GM23338 (cell line): Measurements from ENCODE around the gene JARID2. TPM values are rescaled to one million over a fixed set of nuclear protein-coding genes. Genes with fewer than 3 reads are reported as not detected.

Experiments
- ATAC-seq: fragments of 200-7000 bp; cut with Tn5 transposase; 3 replicates; pipeline ENCODE4 v1.9.1; 2020
- DNase-seq: peaks from one replicate; pipeline ENCODE4 v3.0.0-alpha.2; 2015; ENCODE audit warnings: low spot score
- H2AFZ ChIP-seq: fragments of 200-600 bp; sonication (generic); 2 replicates; pipeline ENCODE4 v1.8.0; 2016; ENCODE audit warnings: antibody characterized with exemption, mild to moderate bottlenecking, moderate library complexity
- H3F3A ChIP-seq: fragments of 200-600 bp; sonication (generic); replicated peaks from 2 replicates; pipeline ENCODE4 v1.8.0; 2017; ENCODE audit warnings: antibody characterized with exemption, mixed run types, low read depth
- H3K27ac ChIP-seq: fragments of 200-600 bp; sonication (generic); 2 replicates; pipeline ENCODE4 v1.6.1; 2016; ENCODE audit warnings: low read depth
- H3K27me3 ChIP-seq: fragments of 200-600 bp; sonication (generic); 2 replicates; pipeline ENCODE4 v1.8.0; 2016; ENCODE audit warnings: mild to moderate bottlenecking, mixed run types, moderate library complexity; ENCODE audit not compliant: insufficient read depth
- H3K36me3 ChIP-seq: fragments of 200-600 bp; sonication (generic); 2 replicates; pipeline ENCODE4 v1.8.0; 2016; ENCODE audit warnings: mild to moderate bottlenecking; ENCODE audit not compliant: insufficient read depth
- H3K4me1 ChIP-seq: fragments of 200-600 bp; sonication (generic); 2 replicates; pipeline ENCODE4 v1.8.0; 2016; ENCODE audit warnings: mild to moderate bottlenecking, moderate library complexity; ENCODE audit not compliant: insufficient read depth
- H3K4me2 ChIP-seq: fragments of 200-600 bp; sonication (generic); 2 replicates; pipeline ENCODE4 v1.7.1; 2017; ENCODE audit warnings: mixed run types
- H3K4me3 ChIP-seq: fragments of 200-600 bp; sonication (generic); 2 replicates; pipeline ENCODE4 v1.6.1; 2016; ENCODE audit warnings: mixed run types
- H3K79me2 ChIP-seq: fragments of 200-600 bp; sonication (generic); replicated peaks from 2 replicates; pipeline ENCODE4 v1.8.0; 2017; ENCODE audit warnings: mild to moderate bottlenecking; ENCODE audit not compliant: insufficient read depth
- H3K9me2 ChIP-seq: fragments of 200-600 bp; sonication (generic); 2 replicates; pipeline ENCODE4 v1.8.0; 2017; ENCODE audit not compliant: insufficient read depth
- H4K20me1 ChIP-seq: fragments of 200-600 bp; sonication (generic); replicated peaks from 2 replicates; pipeline ENCODE4 v1.8.0; 2017; ENCODE audit warnings: mild to moderate bottlenecking; ENCODE audit not compliant: insufficient read depth
- H3K27ac Mint-ChIP-seq: 2 replicates; pipeline ENCODE4 v1.8.0; 2020; ENCODE audit warnings: inconsistent platforms, mild to moderate bottlenecking, moderate library complexity, mixed read lengths
- H3K27me3 Mint-ChIP-seq: 3 replicates; pipeline ENCODE4 v1.8.0; 2022; ENCODE audit warnings: low read depth, mild to moderate bottlenecking, moderate library complexity, mixed read lengths, inconsistent platforms; ENCODE audit not compliant: insufficient read depth, poor library complexity
- H3K36me3 Mint-ChIP-seq: 3 replicates; pipeline ENCODE4 v1.8.0; 2021; ENCODE audit warnings: low read depth, mild to moderate bottlenecking, inconsistent platforms, moderate library complexity, mixed read lengths
- H3K4me1 Mint-ChIP-seq: 3 replicates; pipeline ENCODE4 v1.8.0; 2020; ENCODE audit warnings: mild to moderate bottlenecking, inconsistent platforms, mixed read lengths
- H3K4me3 Mint-ChIP-seq: 3 replicates; pipeline ENCODE4 v1.8.0; 2021; ENCODE audit warnings: moderate library complexity, mild to moderate bottlenecking, inconsistent platforms, mixed read lengths
- H3K9me3 Mint-ChIP-seq: 3 replicates; pipeline ENCODE4 v1.8.0; 2020; ENCODE audit warnings: moderate library complexity, mild to moderate bottlenecking, inconsistent platforms, mixed read lengths
- CREB1 ChIP-seq: fragments of 250-450 bp; sonication (Bioruptor Pico); IDR thresholded peaks from 2 replicates; pipeline ENCODE4 v1.5.0; 2020; ENCODE audit warnings: low read depth, mild to moderate bottlenecking, moderate library complexity
- EZH2 ChIP-seq: fragments of 200-600 bp; sonication (generic); IDR thresholded peaks from one replicate; pipeline ENCODE4 v1.8.0; 2017; ENCODE audit warnings: antibody characterized with exemption, mild to moderate bottlenecking, low read depth; ENCODE audit not compliant: unreplicated experiment
- EZH2phosphoT487 ChIP-seq: fragments of 200-600 bp; sonication (generic); IDR thresholded peaks from one replicate; pipeline ENCODE4 v1.8.1; 2018; ENCODE audit warnings: antibody characterized with exemption; ENCODE audit not compliant: unreplicated experiment
- JUNB ChIP-seq: IDR thresholded peaks from one replicate; pipeline ENCODE4 v1.6.1; 2016; ENCODE audit warnings: antibody characterized with exemption; ENCODE audit not compliant: unreplicated experiment
- NANOG ChIP-seq: IDR thresholded peaks from 2 replicates; pipeline ENCODE4 v1.6.1; 2016; ENCODE audit warnings: antibody characterized with exemption, borderline replicate concordance
- POLR2AphosphoS5 ChIP-seq: IDR thresholded peaks from 2 replicates; pipeline ENCODE4 v1.6.1; 2016; ENCODE audit warnings: antibody characterized with exemption, low read depth
- STAT1 ChIP-seq: IDR thresholded peaks from one replicate; pipeline ENCODE4 v1.6.1; 2016; ENCODE audit warnings: antibody characterized with exemption; ENCODE audit not compliant: unreplicated experiment
- ZNF114 ChIP-seq: fragments of 250-450 bp; sonication (Bioruptor Pico); IDR thresholded peaks from 2 replicates; pipeline ENCODE4 v1.5.0; 2020; ENCODE audit warnings: mild to moderate bottlenecking, moderate library complexity
- ZNF331 ChIP-seq: fragments of 250-450 bp; sonication (Bioruptor Pico); IDR thresholded peaks from 2 replicates; pipeline ENCODE4 v1.5.0; 2020; ENCODE audit warnings: low read depth, mild to moderate bottlenecking, moderate library complexity
- polyA plus RNA-seq: library from polyadenylated mRNA; unstranded; fragments of >200 nt; fragmentation: Nextera tagmentation; extraction: Ambion mirVana; gene quantifications from 2 replicates; pipeline ENCODE4 v1.2.1, GENCODE V29; 2016
- total RNA-seq: library from RNA; depleted of rRNA; stranded (reverse); fragments of >200 nt; shearing (Covaris generic); gene quantifications from 2 replicates; pipeline ENCODE4 v1.2.3, GENCODE V29; 2014
- TF ChIP-seq, protein P1 (sequence below): IDR thresholded peaks from 2 replicates; pipeline ENCODE4 v1.6.1; 2016; ENCODE audit warnings: antibody characterized with exemption
- TF ChIP-seq, protein P2 (sequence below): IDR thresholded peaks from one replicate; pipeline ENCODE4 v1.6.1; 2018; ENCODE audit warnings: antibody characterized with exemption; ENCODE audit not compliant: unreplicated experiment
- TF ChIP-seq, protein P3 (sequence below), 2 experiments: fragments of 200-600 bp in 1 of 2; sonication (generic) in 1 of 2; conservative IDR thresholded peaks; 2 replicates each; pipeline versions ENCODE4 v1.5.1 to v1.6.1; 2016 to 2017; ENCODE audit warnings: antibody characterized with exemption in 2 of 2, low read depth in 2 of 2, mild to moderate bottlenecking in 2 of 2, moderate library complexity in 1 of 2

Gene JARID2
- total and polyA plus RNA-seq, 2 experiments from 2014 or later, result 92.8 to 196 TPM

DNA sequence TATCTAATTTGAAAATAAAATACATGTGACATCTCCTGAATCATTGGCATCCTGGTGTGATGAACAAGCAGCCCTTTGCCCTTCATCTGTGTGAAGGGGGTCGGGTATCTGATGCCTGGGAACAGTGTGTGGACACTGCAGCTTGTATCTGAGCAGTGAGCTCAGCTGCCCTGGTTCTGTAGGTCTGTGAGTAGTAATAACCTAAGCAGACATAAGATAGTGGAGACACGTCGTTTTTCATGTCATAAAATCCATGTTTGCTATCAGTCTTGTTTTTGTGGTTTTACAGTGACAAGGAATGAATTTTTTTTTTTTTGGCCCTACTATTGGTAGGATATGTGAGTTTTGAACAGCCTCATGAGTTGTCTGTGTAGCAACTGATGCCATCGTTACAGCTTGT is 133.0 kb downstream of the JARID2 start:
- H3K4me1 Mint-ChIP-seq, result peaks cover 63% of the 10 kb centered on the region
- Histone ChIP-seq H3K36me3 (peaks cover 26% of the 10 kb centered on the region), H3K4me3 (no peak overlapping the region; the same call in 1 of the 2 replicates), H3K79me2 (peaks cover 100% of the 10 kb centered on the region), H4K20me1 (peaks cover 98% of the 10 kb centered on the region), H3K27ac (no peak overlapping the region), H3F3A (peaks cover 34% of the 10 kb centered on the region), H3K27me3 (no peaks in the 10 kb centered on the region), H3K9me2 (no peaks in the 10 kb centered on the region), H3K4me2 (peak overlapping the region; percentile 30), H3K4me1 (peaks cover 99% of the 10 kb centered on the region), H2AFZ (no peak overlapping the region)
- H3K36me3 Mint-ChIP-seq, result peaks cover 23% of the 10 kb centered on the region
- DNase-seq (no peak), ATAC-seq (no peak)
- no peak overlapping the region for H3K4me3 Mint-ChIP-seq
- TF ChIP-seq ZNF114 (CRISPR knock-in tag) (no peak), EZH2 (no peak), ZNF331 (CRISPR knock-in tag) (no peak), JUNB (no peak)
- H3K27ac Mint-ChIP-seq, result peak overlapping the region; percentile 53; the same call in 1 of the 2 replicates
- H3K9me3 Mint-ChIP-seq, result no peaks in the 10 kb centered on the region; the same call in 2 of the 3 replicates
- peaks cover 39% of the 10 kb centered on the region for H3K27me3 Mint-ChIP-seq

DNA sequence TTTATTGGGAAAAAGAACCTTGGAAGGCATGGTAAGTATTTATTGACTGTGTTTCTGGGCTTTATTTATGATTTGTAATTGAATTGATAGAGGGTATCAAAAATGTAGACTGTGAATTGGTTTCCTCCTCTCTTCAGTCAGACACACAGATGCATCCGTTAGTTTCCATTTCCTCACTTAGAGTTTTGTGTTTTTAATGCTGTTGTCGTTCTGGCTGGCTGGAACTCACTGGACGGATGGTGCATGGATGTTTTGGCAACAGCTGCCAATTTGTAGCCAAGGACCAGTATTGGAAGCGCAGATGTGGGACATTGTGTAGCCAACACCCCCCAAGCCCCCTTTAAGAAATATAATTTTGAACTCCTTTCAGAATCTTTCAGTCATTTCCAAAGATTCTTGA is 134.5 kb downstream of the JARID2 start:
- no peak for ATAC-seq
- Histone ChIP-seq H3K79me2 (peaks cover 100% of the 10 kb centered on the region), H3K9me2 (no peaks in the 10 kb centered on the region), H3K4me3 (0 out of 2 replicates have a peak overlapping the region, but pooled peaks have one; percentile 16), H3F3A (peaks cover 28% of the 10 kb centered on the region), H3K27ac (0 out of 2 replicates have a peak overlapping the region, but pooled peaks have one; percentile 47), H3K4me1 (peaks cover 99% of the 10 kb centered on the region), H3K36me3 (peaks cover 13% of the 10 kb centered on the region), H3K4me2 (peak overlapping the region; percentile 69), H4K20me1 (peaks cover 97% of the 10 kb centered on the region), H3K27me3 (no peaks in the 10 kb centered on the region), H2AFZ (no peak overlapping the region)
- H3K27ac Mint-ChIP-seq, result peak overlapping the region; percentile 16
- H3K27me3 Mint-ChIP-seq, result peaks cover 39% of the 10 kb centered on the region
- DNase-seq, result no peak
- peak overlapping the region; percentile 8; the same call in 2 of the 3 replicates for H3K4me3 Mint-ChIP-seq
- peaks cover 23% of the 10 kb centered on the region for H3K36me3 Mint-ChIP-seq
- H3K9me3 Mint-ChIP-seq, result no peaks in the 10 kb centered on the region; the same call in 2 of the 3 replicates
- peaks cover 74% of the 10 kb centered on the region for H3K4me1 Mint-ChIP-seq
- TF ChIP-seq, protein P1, sequence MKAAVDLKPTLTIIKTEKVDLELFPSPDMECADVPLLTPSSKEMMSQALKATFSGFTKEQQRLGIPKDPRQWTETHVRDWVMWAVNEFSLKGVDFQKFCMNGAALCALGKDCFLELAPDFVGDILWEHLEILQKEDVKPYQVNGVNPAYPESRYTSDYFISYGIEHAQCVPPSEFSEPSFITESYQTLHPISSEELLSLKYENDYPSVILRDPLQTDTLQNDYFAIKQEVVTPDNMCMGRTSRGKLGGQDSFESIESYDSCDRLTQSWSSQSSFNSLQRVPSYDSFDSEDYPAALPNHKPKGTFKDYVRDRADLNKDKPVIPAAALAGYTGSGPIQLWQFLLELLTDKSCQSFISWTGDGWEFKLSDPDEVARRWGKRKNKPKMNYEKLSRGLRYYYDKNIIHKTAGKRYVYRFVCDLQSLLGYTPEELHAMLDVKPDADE, result no peak
- TF ChIP-seq, protein P2, sequence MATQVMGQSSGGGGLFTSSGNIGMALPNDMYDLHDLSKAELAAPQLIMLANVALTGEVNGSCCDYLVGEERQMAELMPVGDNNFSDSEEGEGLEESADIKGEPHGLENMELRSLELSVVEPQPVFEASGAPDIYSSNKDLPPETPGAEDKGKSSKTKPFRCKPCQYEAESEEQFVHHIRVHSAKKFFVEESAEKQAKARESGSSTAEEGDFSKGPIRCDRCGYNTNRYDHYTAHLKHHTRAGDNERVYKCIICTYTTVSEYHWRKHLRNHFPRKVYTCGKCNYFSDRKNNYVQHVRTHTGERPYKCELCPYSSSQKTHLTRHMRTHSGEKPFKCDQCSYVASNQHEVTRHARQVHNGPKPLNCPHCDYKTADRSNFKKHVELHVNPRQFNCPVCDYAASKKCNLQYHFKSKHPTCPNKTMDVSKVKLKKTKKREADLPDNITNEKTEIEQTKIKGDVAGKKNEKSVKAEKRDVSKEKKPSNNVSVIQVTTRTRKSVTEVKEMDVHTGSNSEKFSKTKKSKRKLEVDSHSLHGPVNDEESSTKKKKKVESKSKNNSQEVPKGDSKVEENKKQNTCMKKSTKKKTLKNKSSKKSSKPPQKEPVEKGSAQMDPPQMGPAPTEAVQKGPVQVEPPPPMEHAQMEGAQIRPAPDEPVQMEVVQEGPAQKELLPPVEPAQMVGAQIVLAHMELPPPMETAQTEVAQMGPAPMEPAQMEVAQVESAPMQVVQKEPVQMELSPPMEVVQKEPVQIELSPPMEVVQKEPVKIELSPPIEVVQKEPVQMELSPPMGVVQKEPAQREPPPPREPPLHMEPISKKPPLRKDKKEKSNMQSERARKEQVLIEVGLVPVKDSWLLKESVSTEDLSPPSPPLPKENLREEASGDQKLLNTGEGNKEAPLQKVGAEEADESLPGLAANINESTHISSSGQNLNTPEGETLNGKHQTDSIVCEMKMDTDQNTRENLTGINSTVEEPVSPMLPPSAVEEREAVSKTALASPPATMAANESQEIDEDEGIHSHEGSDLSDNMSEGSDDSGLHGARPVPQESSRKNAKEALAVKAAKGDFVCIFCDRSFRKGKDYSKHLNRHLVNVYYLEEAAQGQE, result no peak
- TF ChIP-seq EZH2 (no peak), ZNF331 (CRISPR knock-in tag) (no peak), POLR2AphosphoS5 (no peak), ZNF114 (CRISPR knock-in tag) (no peak), NANOG (no peak), STAT1 (no peak), JUNB (no peak), CREB1 (no peak), EZH2phosphoT487 (no peak)
- TF ChIP-seq, protein P3, sequence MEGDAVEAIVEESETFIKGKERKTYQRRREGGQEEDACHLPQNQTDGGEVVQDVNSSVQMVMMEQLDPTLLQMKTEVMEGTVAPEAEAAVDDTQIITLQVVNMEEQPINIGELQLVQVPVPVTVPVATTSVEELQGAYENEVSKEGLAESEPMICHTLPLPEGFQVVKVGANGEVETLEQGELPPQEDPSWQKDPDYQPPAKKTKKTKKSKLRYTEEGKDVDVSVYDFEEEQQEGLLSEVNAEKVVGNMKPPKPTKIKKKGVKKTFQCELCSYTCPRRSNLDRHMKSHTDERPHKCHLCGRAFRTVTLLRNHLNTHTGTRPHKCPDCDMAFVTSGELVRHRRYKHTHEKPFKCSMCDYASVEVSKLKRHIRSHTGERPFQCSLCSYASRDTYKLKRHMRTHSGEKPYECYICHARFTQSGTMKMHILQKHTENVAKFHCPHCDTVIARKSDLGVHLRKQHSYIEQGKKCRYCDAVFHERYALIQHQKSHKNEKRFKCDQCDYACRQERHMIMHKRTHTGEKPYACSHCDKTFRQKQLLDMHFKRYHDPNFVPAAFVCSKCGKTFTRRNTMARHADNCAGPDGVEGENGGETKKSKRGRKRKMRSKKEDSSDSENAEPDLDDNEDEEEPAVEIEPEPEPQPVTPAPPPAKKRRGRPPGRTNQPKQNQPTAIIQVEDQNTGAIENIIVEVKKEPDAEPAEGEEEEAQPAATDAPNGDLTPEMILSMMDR (conservative IDR thresholded peaks at IDR 0.05; ENCODE audit: low read depth in 2 of 2), result no peak
